Measurements from ENCODE around the gene IRS1. TPM values are rescaled to one million over a fixed set of nuclear protein-coding genes. Genes with fewer than 3 reads are reported as not detected.
A peak's percentile ranks its signal among the peaks of the same experiment; 100 is the strongest.

The IRS1 gene
- total and polyA plus RNA-seq, 2 of the 4 experiments (the other 2 are of a cell fraction) = 21.1 to 37.1 TPM

DNA sequence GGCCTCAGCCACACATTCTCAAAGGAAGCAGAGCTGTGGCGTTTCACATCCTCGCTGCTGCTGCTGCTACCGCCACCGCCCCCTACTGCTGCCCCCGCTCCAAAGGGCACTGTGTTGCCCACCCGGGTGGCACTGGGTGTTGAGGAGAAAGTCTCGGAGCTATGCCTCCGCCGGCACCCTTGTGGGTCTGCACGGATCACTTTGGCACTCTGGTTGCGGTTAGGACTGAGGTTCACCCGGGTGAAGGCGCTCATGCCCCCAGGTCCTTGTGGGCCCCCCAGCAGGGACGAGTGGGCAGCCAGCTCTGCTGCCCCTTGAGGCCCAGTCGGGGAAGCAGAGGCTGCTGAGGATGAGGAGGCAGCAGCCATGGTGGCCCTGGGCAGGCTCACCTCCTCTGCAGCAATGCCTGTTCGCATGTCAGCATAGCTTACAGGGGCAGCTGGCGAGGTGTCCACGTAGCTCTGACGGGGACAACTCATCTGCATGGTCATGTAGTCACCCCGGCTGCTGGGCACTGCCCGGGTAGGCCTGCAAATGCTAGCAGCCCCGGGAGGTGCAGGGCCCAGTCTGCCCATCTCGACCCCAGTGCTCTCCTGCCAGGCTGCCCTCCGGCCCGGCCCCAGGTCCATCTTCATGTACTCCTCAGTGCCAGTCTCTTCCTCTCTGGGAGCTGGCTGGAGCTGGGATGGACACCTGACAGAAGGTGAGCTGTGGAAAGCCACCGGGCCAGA, 4.2 kb downstream of the IRS1 start:
- peak overlapping the region; percentile 85 for H3K4me2 ChIP-seq (ENCODE audit: low read depth, low read length)
- DNase-seq (peak; percentile 56), ATAC-seq (ENCODE audit: low read depth) (no peak)
- peak overlapping the region; percentile 99 for H3K14ac ChIP-seq (replicated peaks; ENCODE audit: low read depth, low read length)
- H4K20me1 ChIP-seq (ENCODE audit: insufficient read depth, low read length) = peaks cover 26% of the 10 kb centered on the region
- H3K9ac ChIP-seq (ENCODE audit: low read depth, low read length) = peak overlapping the region; percentile 92
- ChIA-PET CTCF (interaction anchor here (0.6 to 1.1 kb wide), 4 partner anchors 31 to 1116 kb away, joined by 3 read pairs; no protein-coding TSS in a partner anchor), POLR2A (ENCODE audit: unreplicated experiment) (interaction anchor here (0.6 to 1.0 kb wide), 3 partner anchors 30 to 586 kb away, joined by 3 read pairs; no protein-coding TSS in a partner anchor)
- peak overlapping the region; percentile 98 for H2AK9ac ChIP-seq (replicated peaks; ENCODE audit: low read depth, low read length, poor library complexity)
- peak overlapping the region; percentile 78 for H3K4me3 ChIP-seq (ENCODE audit: insufficient read depth, low read depth, low read length)
- peaks cover 3% of the 10 kb centered on the region for H3K4me1 ChIP-seq (ENCODE audit: control insufficient read depth, insufficient read depth, low read length)
- peak overlapping the region; percentile 97 for H3K27ac ChIP-seq (ENCODE audit: insufficient read depth, low read length)
- H3K18ac ChIP-seq (ENCODE audit: low read depth, low read length) = peak overlapping the region; percentile 95
- H3K9me1 ChIP-seq (ENCODE audit: insufficient read depth, low read length) = peaks cover 5% of the 10 kb centered on the region; the same call in 1 of the 2 replicates
- H2BK15ac ChIP-seq (ENCODE audit: low read depth, low read length) = peak overlapping the region; percentile 70; the same call in 2 of the 3 replicates
- no TSS peak for BruUV-seq (replicated peaks)
- H2BK20ac ChIP-seq (ENCODE audit: low read depth, low read length) = peak overlapping the region; percentile 73
- peak overlapping the region; percentile 89 for H3K4ac ChIP-seq (ENCODE audit: low read depth, low read length)
- intact Hi-C loops (cut with micrococcal nuclease) (loop anchor here (1.0 to 10.0 kb wide), 6 partner anchors 69 to 907 kb away; no protein-coding TSS in a partner anchor), dilution Hi-C loops (cut with HindIII; ENCODE audit: low sequenced_read_pairs, unreplicated experiment) (no loop called here), in situ Hi-C loops (cut with MboI; ENCODE audit: low sequenced_read_pairs) (loop anchor here (5.0 to 25.0 kb wide), 6 partner anchors 141 to 1683 kb away; no protein-coding TSS in a partner anchor)
- peaks cover 4 to 6% of the 10 kb centered on the region in 2 experiments; a peak in 3 of 4 replicates for H3K79me1 ChIP-seq (ENCODE audit: low read depth in 1 of 2, low read length in 2 of 2)
- H2BK120ac ChIP-seq (ENCODE audit: low read depth, low read length) = peak overlapping the region; percentile 86
- peak overlapping the region; percentile 99 for H2BK5ac ChIP-seq (ENCODE audit: low read depth, low read length, poor library complexity, severe bottlenecking)
- H4K91ac ChIP-seq (ENCODE audit: insufficient read depth, low read depth, low read length) = peak overlapping the region; percentile 91
- WGBS, 2 experiments (ENCODE audit: extremely low coverage in 2 of 2, insufficient read length in 1 of 2) = 6% methylated on average over 17 of the region's 26 CpGs; no CpG with 5 or more reads in 1 of the 2 experiments
- H3K27me3 ChIP-seq (ENCODE audit: control insufficient read depth, insufficient read depth, low read length) = no peaks in the 10 kb centered on the region
- H3K56ac ChIP-seq (ENCODE audit: extremely low read depth, insufficient read depth, low read length) = peak overlapping the region; percentile 91
- no peaks in the 10 kb centered on the region for H3K9me3 ChIP-seq (ENCODE audit: control insufficient read depth, insufficient read depth, low read length)
- H4K5ac ChIP-seq (ENCODE audit: low read depth, low read length) = peak overlapping the region; percentile 76
- peaks cover 56% of the 10 kb centered on the region for H3K36me3 ChIP-seq (ENCODE audit: control insufficient read depth, insufficient read depth, low read length)
- peak; percentile 34; the same call in 1 of the 2 replicates for TF ChIP-seq POLR2A (IDR thresholded peaks at IDR 0.05; ENCODE audit: low read depth, low read length)
- TF ChIP-seq, protein P1, sequence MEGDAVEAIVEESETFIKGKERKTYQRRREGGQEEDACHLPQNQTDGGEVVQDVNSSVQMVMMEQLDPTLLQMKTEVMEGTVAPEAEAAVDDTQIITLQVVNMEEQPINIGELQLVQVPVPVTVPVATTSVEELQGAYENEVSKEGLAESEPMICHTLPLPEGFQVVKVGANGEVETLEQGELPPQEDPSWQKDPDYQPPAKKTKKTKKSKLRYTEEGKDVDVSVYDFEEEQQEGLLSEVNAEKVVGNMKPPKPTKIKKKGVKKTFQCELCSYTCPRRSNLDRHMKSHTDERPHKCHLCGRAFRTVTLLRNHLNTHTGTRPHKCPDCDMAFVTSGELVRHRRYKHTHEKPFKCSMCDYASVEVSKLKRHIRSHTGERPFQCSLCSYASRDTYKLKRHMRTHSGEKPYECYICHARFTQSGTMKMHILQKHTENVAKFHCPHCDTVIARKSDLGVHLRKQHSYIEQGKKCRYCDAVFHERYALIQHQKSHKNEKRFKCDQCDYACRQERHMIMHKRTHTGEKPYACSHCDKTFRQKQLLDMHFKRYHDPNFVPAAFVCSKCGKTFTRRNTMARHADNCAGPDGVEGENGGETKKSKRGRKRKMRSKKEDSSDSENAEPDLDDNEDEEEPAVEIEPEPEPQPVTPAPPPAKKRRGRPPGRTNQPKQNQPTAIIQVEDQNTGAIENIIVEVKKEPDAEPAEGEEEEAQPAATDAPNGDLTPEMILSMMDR (conservative IDR thresholded peaks at IDR 0.05; ENCODE audit: low read depth, low read length) = peak; percentile 24; the same call in 1 of the 2 replicates
- no peak for TF ChIP-seq MXI1 (IDR thresholded peaks at IDR 0.05; ENCODE audit: borderline replicate concordance, low read depth, low read length)
- TF ChIP-seq SMC3 (IDR thresholded peaks at IDR 0.05; ENCODE audit: low read depth, low read length) = no peak; the same call in 1 of the 2 replicates
- TF ChIP-seq MAFK (IDR thresholded peaks at IDR 0.05; ENCODE audit: low read depth, low read length) = no peak
- no peak for TF ChIP-seq MAZ (IDR thresholded peaks at IDR 0.05; ENCODE audit: borderline replicate concordance, low read depth, low read length)
- no peak for TF ChIP-seq CEBPB (IDR thresholded peaks at IDR 0.05; ENCODE audit: low read depth, low read length)
- TF ChIP-seq RFX5 (IDR thresholded peaks at IDR 0.05; ENCODE audit: low read depth, low read length) = no peak
- H2AFZ ChIP-seq (replicated peaks; ENCODE audit: low read length, poor library complexity) = peak overlapping the region; percentile 64
- peak overlapping the region; percentile 82 to 94 for H4K8ac ChIP-seq (ENCODE audit: low read depth in 2 of 2, low read length in 2 of 2)
- H2AK5ac ChIP-seq (ENCODE audit: low read depth, low read length) = peak overlapping the region; percentile 28
- H3K23ac ChIP-seq (ENCODE audit: low read depth, low read length) = peak overlapping the region; percentile 84

Measured in IMR-90 (cell line).